GM21390 (cell line): ENCODE results near the gene RIBC1.
"Not testable (repeated sequence)": the region's sequence is repeated elsewhere in the genome, so short reads cannot be mapped to it uniquely, and the experiment has no call there.

ENCODE experiments used
- ATAC-seq: cut with Tn5 transposase; IDR thresholded peaks from one replicate; pipeline ENCODE4 v1.9.1; 2021; ENCODE audit not compliant: unreplicated experiment

The RIBC1 gene

DNA sequence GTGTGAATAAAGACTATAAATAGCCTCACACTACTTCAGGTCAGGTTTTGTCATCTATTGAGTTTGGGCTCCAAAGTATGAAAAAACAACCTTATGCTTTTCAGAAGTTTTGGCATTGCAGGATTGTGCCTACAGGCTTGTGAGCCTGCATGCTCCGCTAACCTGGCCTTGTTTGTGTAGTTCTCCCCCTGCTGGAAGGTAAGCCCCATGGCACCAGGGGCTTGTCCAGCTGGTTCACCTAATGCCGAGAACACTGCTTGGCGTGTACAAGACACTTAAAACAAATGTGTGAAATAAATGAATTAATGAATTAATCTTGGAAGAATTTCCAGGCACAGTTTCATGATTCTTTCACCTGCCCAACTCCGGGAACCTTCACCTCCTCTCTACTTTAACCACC lies 13.3 kb downstream of the RIBC1 start:
- ATAC-seq = peak; percentile 67

DNA sequence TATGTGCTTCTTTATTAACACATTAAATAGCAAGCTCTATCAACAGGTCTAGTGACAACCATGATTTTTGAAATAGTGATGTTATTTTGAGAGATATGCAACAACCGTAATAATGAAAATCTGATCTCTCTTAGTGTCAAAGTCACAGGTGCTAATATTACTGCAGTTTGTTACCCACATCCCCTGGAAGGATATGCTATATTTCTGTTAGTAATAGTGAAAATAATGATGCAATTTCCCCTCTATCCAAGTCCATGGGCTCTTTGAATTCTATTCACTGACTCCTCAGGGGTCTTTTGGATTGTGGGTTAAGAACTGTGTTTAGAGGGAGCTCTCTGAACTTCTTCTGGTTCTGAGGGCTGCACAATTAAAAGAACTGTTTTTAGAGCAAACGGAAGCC lies 14.5 kb downstream of the RIBC1 start:
- no peak for ATAC-seq

DNA sequence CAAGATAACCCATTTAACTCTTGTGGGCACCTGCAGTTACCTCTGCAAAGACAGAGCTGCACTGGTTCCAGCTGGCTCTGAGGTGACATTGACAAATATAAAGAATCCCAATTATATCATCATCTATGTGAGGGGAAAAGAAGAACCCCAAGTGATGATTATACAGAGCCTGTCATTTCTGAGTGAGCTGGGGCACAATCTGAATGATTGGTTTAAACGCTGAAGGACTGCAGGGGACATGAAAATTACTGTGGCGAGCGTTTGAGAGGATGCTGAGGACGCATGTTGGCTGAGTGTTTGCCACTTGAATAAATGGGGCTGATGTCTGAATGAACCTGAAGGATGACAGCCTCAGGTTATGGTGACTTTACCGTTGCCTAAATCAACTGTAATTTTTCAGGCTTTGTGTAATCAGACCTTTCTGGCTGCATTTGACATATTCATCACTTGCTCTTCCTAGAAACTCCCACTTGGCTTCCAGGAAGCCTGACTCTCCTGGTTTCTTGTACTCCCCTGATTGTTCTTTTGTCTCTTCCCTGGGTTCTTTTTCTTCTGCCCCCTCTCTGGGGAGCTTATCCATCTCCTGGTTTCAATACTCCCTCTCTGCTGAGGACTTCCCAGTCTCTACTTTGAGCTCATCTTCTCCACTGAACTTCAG lies 15.6 kb downstream of the RIBC1 start:
- ATAC-seq = no peak

DNA sequence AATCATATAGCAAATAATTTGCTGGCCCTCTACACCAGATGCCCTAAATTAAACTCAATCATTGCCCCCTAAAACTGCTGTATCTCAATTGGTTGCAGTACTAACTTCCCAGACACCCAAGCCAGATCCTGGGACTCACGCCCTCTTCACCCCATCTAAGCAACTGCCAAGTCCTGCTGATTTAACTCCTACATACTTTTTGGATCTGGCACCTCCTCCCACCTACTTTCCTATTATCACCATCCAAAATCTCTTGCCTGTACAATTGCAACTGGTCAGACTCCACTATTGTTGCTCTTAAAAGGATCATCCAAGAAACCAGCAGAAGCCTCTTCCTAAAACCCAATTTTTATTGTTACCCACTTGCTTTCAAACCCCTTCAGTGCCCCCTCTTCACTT lies 16.2 kb downstream of the RIBC1 start:
- no peak for ATAC-seq

DNA sequence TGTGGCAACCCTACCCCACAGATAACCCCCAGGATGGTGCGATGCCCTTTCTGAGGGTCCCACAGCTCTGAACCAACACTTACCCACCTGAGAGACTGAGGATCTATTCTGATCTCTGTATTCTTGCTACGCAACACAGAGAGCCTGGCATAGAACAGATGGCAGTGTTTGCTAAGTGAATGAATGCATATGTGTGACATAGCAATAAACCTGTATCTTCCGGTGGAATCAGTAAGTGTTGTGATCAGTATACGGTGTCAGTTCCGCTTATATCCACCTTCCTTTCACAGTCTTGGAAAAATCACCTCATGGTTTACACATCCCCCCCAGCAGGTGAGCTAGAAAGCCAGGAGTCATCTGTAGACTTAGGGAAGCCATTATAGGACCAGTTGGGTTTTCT lies 17.4 kb downstream of the RIBC1 start:
- no peak for ATAC-seq

DNA sequence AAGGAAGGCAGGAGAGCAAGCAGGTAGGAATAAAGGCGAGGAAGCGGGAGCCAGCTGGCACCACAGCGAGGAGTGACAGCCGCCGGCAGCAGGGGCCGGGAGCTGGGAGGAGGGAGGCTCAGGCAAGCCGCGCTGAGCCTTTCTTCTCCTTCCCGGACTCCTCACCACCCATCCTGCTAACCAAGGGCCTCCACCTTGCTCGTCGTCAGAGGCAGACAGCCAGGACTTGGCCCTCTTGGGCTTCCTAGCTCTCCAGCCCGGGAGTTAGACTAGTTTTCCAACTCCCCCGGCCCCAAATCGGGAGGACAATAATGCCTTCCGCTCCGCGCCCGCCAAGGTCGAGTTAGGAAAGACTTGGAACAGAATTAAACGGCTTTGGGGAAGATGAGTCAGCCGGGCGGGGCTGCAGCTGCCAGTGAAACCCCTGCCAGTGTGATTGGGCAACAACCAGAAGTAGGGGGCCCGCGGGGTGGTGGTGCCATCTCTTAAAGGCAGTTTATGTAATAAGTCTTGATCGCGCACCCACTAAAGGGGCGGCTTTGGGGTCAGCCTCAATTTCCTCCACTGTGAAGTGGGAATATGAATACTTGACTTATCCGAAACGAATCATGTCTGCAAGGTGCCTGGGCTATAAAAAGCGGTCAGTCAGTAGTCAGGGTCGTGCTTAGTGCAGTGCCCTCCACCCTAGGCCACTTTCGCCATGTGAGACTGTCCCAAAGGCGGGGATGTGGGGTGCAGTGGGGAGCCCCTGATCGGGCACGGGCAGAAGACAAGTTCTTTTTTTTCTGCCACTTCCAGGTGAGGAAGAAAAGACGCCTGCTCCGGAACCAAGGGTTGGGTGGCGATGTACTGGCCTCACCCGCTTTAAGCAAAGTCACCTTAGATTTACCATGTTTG lies 18.2 kb downstream of the RIBC1 start:
- no peak for ATAC-seq

DNA sequence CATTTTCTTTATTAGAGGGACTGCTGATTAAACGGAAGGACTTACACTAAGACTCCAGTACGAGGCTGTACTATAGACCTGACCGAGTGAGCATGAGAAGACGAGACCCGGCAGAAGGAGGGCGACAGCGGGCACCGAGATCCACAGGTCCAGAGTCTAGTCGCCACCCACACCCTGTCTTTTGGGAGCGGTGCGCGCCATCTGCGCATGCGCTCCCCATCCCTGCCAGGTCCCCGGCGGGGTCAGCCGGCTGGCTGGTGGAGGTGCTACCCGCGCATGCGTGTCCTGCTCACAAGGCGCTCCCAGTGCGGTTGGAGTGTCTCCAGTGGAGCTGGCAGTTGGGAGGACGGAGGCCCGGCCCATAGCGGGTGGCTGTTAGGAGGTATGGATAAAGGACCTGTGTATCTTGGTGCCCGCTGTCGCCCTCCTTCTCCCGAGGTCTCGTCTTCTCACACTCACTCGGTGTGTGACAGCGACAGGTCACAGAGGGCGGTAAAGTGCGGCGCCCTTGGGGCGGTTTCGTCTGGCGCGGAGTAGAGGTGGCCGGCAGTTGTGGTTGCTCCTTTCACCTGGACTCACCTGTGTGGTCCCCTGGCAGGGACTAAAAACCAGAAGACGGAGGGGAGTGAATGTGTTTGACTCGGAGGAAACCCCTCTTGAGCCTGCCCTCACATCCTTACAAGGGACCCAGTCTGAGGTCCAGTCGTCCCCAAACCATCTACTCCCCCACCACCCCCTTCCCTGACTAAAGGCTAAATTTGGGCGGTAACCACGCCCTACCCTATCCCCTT lies 19.1 kb downstream of the RIBC1 start:
- peak; percentile 73 for ATAC-seq

DNA sequence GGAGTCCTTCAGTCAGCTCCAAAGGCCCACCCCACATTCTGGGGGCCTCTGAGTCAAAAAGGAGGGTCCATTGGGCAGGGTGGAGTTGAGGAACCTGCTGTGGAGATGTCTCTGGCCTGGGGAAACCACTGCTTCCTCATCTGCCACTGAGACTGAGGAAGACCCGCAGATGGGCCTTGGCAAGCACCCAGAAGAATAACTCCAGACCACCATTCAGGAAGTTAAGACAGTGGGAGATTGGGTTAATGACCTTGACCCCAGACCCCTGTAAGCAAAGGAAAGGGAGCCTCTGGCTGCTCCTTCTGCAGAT lies 19.6 kb downstream of the RIBC1 start:
- ATAC-seq = no peak

DNA sequence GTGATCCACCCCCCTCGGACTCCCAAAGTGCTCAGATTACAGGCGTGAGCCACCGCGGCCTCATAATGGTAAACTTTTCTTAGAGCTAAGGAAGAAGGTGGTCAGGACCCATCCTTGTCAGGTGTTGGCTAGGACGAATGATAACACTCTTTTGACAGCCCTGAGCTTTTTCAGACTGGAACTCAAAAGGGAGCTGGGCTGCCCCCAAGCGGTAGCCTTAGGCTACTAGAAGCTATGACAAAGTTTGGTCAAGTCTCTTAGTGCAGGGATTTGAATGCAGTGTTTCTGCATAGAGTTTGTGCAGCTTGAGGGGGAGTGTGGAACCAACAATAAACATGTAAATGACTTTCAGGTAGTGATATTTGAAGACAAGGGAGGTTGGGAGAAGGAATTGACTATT lies 23.3 kb downstream of the RIBC1 start:
- ATAC-seq = no peak

DNA sequence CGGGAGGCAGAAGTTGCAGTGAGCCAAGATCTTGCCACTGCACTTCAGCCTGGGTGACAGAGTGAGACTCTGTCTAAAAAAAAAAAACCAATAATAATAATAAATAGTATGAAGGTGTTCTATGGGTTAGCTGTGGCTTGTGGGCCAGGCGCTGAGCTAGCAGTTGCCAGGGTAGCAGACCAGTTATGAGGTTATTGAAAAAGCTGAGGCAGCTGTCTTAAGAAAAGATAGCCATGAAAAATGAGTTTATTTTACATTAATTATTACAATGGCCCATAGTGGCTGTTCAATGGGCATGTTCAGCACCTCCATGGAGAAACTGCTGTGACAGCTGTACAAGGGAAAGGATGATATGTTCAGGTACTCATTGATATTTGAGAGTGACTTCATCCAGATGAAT lies 24.8 kb downstream of the RIBC1 start:
- ATAC-seq = no peak

DNA sequence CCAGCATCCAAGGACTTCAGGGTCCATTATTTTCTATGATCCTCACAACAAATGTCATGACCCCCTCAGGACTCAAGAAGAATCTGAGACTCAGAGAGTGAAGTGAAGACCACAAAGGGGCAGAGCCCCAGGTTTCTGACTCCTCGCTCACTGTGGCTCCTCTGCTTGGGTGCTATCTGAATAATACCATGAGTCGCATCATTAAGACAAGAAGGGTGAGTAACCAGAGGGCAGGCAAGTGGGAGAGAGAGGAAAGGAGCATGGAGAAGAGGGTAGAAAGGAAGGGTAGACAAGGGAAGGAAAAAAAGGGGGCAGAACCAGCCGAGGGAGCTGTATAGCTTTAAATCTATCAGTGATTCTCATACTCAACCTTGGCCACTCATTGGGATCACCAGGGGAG lies 27.0 kb downstream of the RIBC1 start:
- no peak for ATAC-seq

DNA sequence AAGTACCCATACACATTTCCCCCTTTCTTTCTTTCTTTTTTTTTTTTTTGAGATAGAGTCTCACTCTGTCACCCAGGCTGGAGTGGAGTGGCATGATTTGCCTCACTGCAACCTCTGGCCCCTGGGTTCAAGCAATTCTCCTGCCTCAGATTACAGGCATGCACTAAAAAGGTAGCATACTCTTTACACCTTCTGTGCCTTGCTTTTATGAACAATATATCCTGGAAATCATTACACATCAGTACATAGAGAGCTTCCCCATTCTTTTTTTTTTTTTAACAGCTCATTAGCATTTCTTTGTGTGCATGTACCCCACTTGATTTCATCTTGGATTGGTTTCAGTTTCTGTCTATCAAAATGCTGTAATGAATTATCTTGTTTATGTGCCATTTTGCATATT lies 30.1 kb downstream of the RIBC1 start:
- ATAC-seq = no peak

DNA sequence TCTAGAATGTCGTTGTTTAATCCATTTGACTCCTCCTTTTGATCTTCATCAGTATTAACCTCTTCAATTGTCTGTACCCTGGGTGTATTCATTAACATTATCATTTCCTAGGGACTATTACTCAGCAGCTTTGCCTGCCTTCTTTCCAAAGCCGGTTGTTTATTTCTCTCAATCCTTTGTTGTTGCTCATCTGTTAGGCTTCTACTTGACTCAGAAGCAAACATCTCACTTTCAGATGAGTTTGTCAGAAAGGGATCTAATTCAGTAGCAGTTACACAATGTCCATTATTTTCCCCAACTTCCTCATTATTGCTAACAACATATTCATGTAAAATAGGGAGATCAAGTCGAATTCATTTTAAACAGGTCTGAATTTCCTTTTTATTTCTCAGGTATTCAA lies 33.6 kb downstream of the RIBC1 start:
- ATAC-seq = no peak

DNA sequence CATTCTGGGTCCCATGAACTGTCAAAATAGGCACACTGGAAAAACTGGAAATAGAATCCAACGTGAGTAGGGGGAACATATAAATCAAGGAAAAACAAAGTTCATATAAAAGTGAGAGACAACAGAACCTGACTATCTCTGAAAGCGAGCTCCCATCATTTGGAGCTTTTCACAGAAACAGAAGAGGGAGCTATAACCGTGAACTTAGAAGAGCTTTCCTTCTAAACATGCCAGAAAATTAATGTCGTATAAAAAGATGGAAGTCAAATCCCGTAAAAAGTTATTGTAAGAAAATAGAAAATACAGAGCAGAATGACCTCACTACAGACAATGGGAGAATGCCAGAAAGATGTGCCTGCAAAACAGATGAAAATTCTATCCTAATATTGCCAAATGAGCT lies 35.4 kb downstream of the RIBC1 start:
- ATAC-seq = no peak

DNA sequence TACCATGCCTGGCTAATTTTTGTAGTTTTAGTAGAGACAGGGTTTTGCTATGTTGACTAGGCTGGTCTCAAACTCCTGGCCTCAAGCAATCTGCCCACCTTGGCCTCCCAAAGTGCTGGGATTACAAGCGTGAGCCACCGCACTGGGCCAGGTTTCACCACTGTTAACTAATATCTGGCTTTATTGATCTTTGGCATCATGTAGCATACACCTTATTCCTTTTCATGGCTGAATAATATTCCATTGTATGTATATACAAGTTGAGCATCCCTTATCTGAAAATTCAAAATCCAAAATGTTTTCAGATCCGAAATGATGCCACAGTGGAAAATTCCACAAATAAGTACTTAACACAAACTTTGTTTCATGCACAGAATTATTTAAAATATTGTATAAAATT lies 46.0 kb downstream of the RIBC1 start:
- ATAC-seq = not testable (repeated sequence)

DNA sequence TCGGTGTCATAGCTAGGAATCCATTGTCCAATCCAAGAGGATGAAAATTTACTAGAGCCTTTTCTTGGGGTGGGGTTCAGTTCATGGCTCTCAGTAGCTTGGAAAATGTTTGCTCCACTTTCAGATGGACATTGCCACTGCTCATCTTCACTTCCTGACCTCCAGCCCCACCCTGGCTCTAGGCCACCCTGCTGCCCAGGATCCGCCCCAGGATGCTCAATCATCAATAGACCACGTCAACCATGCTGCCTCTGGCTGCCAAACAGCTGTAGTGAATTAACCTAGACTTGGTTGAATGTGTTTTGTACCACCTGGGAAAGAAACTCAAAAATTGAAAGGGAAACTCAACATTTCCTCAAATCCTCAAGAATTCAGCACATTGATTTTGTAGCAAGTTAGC lies 48.7 kb downstream of the RIBC1 start:
- no peak for ATAC-seq

DNA sequence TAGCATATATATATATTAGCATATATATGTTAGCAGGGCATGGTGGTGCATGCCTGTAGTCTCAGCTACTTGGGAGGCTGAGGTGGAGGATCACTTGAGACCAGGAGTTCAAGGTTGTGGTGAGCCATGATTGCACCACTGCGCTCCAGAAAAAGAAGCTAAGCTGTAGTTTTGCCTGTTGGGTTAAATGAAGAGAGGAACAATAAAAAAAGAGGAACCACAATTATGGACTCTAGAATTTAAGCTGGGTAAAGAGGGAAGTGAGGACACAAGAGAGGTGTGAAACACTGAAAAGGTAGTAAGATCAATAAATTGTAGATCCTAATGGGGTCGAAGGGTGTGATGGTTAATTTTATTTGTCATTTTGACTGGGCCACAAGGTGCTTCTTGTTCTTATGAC lies 52.0 kb downstream of the RIBC1 start:
- ATAC-seq = no peak

DNA sequence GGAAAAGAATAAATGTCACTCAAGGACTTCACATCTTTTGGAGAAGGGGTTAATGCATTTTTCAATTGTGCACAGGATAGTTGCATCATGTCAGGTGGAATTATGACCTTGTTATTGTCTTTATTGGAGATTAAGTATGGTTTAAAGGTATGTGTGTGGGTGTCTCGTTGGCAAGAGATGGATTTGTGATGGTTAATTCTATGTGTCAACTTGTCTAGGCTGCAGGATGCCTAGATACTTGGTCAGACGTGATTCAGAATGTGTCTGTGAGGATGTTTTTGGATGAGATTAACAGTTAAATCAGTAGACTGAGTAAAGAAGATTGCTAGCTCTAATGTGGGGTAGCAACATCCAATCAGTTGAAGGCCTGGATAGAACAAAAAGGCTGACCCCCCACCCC lies 53.7 kb downstream of the RIBC1 start:
- no peak for ATAC-seq

DNA sequence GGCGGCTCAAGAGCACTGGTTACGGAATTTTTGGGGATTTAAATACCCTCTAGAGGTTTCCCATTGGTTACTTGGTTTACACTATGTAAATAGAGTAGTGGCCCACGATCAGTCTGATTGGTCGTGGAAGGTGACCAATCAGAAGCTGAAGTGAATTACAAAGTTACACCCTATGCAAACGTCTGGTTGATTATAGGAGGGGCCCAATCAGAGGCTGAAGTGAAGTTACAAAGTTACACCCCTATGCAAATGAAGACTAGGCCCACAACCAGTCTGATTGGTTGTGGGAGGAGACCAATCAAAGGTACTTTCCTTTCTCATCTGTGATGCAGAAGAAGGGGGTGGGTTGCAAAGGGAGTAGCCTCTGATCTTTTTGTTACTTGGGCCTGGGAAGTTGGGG lies 56.6 kb downstream of the RIBC1 start:
- ATAC-seq = no peak
